GM21825 (cell line): ENCODE data around the gene FBLN1.
"Not testable (repeated sequence)": the region's sequence is repeated elsewhere in the genome, so short reads cannot be mapped to it uniquely, and the experiment has no call there.

Source experiments
- ATAC-seq: cut with Tn5 transposase; IDR thresholded peaks from one replicate; pipeline ENCODE4 v1.9.1; 2021; ENCODE audit warnings: mild to moderate bottlenecking, moderate library complexity; ENCODE audit not compliant: unreplicated experiment

FBLN1 gene

DNA sequence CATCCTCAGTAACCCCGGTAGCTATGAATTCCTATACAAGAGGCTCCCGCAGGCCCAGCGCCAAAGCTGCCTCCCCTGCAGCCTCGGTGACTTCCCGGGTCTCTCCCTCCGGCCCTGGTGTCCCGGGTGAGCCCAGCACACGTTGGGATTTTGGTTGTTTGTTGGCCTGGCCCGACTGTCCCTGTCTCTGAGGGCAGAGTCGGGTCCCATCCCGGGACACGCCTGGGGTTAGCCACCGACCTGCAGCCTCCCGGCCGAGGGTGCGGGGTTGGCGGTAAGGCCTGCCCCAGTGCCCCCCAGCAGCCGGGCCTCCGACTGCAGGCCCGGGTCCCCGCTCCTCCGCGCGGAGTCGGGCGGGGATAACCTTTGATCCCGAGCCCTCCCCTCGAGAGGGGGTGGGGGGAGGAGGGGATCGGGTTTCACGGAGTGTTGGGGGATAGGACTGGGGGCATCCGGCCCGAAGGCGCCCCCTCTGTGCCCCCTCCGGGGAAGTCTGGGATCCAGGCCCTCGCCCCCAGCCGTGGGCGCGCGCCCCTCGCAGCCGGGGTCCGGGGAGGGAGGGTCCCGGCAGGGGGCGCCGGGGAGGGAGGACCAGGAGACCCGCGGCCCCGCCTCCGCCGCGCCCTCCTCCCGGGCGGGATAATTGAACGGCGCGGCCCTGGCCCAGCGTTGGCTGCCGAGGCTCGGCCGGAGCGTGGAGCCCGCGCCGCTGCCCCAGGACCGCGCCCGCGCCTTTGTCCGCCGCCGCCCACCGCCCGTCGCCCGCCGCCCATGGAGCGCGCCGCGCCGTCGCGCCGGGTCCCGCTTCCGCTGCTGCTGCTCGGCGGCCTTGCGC is at the start of gene FBLN1:
Gene FBLN1 (plus strand): TSS at position 669 of the 835 bp plus-strand sequence. CDS start 103 bp downstream, at position 772.
- no peak for ATAC-seq

DNA sequence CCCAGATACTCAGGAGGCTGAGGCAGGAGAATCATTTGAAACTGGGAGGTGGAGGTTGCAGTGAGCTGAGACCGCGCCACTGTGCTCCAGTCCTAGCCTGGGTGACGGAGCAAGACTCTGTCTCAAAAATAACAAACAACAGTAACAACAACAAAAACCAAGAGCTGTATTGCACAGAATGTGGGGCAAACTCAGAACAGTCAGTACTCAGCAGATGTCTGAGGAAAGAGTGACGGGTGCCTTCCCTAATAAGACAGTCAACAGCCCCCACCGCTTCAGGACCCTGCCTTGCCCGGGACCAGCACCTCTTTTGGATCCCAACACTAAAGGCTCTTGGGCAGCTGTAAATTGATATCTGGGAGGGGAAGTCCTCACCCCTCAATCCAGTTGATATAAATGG is 48.9 kb upstream of the FBLN1 start:
- ATAC-seq = no peak

GRCh38 chr22:45454275-45454674 is 48.4 kb upstream of the FBLN1 start:
- no peak for ATAC-seq

DNA sequence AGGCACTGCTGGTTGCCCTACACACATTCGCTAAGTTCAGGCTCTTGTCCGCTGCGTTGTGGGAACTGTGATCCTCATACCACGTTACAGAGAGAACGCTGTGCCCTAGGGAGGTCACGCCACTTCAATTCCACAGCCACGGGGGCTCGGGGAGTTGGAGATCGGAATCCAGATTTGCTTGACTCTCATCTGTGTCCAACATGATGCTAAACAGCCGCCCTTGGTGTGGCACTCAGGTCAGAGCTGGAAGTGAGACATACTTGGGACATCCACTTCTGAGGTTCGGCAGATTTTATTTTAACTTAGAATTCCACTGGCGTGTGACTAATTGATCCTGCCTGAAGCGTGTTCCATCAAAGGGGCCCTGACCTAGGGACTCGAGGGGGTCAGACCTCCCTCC is 47.5 kb upstream of the FBLN1 start:
- no peak for ATAC-seq

DNA sequence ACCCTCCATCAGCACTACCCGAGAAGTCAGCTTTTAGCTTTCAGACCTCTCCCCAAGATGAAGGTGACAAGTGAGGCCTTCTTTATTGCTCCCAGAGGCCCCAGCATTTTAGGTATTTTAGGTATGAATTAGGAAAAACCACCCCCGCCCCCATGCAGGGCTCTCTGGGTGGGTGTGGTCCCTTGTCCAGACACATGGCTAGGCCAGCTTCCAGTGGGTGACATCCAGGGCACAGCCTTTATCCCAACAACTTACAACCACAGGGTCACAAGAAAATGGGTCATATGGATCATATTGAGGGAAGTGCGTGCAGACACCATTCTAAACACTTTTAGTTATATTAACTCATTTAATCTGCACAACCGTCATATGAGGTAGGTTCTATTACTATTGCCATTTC is 47.1 kb upstream of the FBLN1 start:
- no peak for ATAC-seq

DNA sequence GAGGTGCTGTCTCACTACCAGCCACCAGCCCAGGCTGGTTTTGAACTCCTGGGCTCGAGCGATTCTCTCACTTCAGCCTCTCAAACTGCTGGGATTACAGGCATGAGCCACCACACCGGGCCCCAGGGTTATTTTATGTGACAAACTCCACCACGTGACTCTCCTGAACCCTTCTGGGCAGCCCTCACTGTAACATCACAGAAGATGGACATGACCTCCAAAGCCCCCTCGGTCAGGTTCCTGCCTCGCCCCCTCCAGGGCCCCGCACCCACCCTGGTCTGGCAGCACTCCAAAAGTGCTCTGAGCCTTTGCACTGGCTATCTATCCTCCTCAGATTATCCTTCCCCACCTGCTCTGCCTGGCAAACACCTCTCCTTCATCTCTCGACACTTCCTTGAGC is 45.9 kb upstream of the FBLN1 start:
- ATAC-seq = no peak

DNA sequence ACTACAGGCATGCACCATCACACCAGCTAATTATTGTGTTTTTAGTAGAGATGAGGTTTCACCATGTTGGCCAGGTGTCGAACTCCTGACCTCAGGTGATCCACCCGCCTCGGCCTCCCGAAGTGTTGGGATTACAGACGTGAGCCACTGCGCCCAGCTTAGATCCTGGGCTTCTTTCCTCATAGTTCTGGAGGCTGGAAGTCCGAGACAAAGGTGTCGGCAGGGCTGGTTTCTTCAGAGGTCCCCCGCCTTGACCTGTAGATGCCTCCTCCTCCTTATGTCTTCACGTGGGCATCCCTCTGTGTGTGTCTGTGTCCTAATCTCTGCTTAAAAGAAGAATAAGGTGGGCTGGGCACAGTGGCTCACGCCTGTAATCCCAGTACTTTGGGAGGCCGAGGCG is 44.2 kb upstream of the FBLN1 start:
- no peak for ATAC-seq

GRCh38 chr22:45459235-45459634 is 43.4 kb upstream of the FBLN1 start:
- no peak for ATAC-seq

DNA sequence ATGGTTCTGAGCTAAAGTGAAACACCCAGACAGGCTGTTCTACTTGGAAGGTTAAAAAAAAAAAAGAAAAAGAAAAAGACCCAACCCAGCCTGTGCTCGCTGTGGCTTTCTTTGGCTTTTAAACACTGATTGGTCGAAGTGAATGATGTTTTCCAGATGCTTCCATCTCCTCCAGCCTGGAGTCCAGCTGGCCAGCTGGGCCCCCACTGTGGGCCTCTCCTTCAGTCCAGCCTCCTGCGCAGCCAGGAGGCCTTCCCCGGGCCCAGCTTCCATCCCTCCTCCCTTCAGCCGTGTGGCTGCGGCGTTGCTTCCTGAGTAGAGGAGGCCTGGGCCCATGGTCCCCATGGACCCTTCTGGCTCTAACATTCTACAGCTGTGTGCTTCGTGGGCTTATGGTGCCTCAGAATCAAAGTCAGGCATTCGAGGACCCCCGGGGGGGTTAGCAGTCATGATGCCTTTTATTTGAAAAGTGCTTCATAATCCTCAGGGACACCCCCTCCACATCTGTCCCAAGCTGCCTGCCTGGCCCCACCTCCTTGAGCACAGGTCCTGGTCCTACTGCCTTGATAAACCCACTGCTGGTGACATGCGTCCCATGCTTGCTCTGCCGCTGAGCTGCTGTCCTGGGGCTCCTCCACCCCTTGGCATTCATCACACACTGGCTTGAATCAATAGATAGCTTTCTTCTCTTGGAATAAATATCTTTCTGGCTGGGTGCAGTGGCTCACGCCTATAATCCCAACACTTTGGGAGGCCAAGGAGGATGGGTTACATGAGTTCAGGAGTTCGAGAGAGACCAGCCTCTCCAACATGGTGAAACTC is 42.2 kb upstream of the FBLN1 start:
- ATAC-seq = no peak

DNA sequence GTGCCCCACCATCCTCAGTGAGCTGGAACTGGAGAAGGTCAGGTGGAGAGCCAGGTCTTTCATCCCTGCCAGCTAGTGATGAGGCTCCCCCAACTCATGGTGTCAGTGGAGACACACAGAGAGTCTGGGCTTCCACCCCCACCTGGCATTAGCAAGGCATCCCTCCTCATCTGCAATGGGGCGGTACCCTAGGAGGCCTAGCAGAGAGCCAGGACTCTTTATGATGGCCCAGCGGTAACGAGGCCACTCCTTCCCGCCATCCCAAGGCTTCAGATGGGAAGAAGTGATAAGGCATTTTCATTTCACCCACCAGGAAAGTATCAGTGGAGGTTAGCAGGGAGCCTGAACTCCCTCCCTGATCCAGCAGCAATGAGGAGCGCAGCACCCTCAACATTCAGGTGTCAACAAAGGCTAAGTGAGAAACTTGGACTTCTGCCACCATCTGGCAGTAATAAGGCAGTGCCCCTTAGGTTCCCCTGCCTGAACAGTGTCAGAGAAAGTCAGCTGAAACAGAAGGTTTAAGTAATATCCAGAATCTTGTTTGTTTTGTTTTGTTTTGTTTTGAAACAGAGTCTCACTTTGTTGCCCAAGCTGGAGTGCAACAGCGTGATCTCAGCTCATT is 40.5 kb upstream of the FBLN1 start:
- ATAC-seq = no peak

GRCh38 chr22:45463691-45464090 is 39.0 kb upstream of the FBLN1 start:
- ATAC-seq = not testable (repeated sequence)

DNA sequence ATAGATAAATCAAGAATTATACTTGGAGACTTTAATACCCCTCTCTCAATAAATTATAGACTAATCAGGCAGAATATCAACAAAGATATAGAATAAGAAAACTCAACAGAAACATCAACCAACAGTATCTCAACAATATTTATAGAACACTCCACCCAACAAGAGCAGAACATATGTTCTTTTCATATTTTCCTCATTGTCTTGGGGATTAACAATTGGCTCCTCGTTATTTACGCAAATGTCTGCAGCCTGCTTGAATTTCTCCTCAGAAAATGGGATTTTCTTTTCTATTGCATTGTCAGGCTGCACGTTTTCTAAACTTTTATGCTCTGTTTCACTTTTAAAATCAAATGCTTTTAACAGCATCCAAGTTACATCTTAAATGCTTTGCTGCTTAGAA is 37.0 kb upstream of the FBLN1 start:
- ATAC-seq = no peak

GRCh38 chr22:45468872-45469271 is 33.8 kb upstream of the FBLN1 start:
- no peak for ATAC-seq

- ATAC-seq = no peak
Observed at GRCh38 chr22:45469281-45470073, 33.2 kb upstream of the FBLN1 start.

DNA sequence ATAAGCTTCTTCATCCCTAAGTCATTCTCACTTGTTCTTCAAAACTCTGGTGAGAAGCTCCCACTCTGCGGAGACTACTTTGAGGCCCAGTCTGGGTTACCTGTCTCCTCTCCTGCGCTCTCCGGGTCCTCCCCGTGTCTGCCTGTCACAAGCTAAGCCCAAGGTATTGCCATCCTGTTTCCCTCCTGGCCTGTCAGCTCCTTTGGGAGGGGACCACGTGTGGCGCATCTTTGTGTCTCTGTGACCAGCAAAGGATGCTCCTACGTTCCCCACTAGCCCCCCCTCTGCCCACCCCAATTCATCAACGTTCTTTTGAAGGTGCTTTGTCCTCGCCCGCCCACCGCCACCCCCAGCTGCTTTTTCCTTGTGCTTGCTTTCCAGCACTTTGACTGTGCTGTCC is 31.8 kb upstream of the FBLN1 start:
- no peak for ATAC-seq

GRCh38 chr22:45472426-45472825 is 30.3 kb upstream of the FBLN1 start:
- no peak for ATAC-seq

DNA sequence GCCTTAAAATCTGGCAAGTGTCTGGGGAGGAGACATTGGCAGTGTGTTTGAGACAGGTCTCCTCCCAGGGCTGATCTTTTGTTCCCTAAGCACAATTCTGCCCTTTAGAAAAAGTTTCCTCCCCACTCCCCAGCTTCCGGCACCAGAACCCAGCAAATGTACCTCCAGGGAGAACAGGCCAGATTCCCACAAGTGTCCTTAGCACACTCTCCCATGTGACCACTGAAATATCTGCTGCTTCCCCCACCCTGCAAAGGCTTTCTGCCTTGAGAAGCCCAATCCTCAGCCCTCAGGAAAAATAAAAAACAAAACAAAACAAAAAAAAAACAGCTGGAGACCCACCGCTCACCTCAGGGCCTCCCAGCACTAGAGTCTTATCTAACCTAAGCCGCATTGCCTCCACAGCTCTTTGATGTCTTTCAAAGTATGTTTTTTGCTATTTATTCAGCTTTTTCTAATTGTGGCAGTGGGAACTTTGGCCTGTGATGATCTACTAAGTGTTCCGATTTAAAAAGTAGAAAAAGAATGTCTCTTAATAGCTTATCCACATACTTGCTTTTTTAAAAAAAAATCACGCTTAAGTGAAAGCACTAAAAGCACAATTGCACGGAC is 29.0 kb upstream of the FBLN1 start:
- ATAC-seq = no peak

GRCh38 chr22:45475063-45475747 is 27.5 kb upstream of the FBLN1 start:
- no peak for ATAC-seq

- no peak for ATAC-seq
Observed at GRCh38 chr22:45475851-45476514, 26.7 kb upstream of the FBLN1 start.
